ENCODE data around the gene ZNF410. TPM values are rescaled to one million over a fixed set of nuclear protein-coding genes. Genes with fewer than 3 reads are reported as not detected.
A peak's percentile ranks its signal among the peaks of the same experiment; 100 is the strongest.

The ZNF410 gene
- total RNA-seq, 2 donors from 2014 or later: 47.7 to 56.5 TPM

GRCh38 chr14:73936548-73936947, 49.9 kb downstream of the ZNF410 start:
- TF ChIP-seq POLR2A (IDR thresholded peaks at IDR 0.05): no peak
- TF ChIP-seq POLR2AphosphoS5 (IDR thresholded peaks at IDR 0.05): no peak
- TF ChIP-seq CTCF (IDR thresholded peaks at IDR 0.05): no peak
- Histone ChIP-seq H3K4me1 (replicated peaks) (no peaks in the 10 kb centered on the region), H3K9me3 (no peaks in the 10 kb centered on the region), H3K4me3 (no peak overlapping the region), H3K27me3 (replicated peaks; ENCODE audit: insufficient read depth) (no peaks in the 10 kb centered on the region), H3K27ac (no peak overlapping the region), H3K36me3 (peaks cover 3 to 7% of the 10 kb centered on the region in 2 donors)
- WGBS: 91% methylated on average over 1 of the region's 1 CpG
- intact Hi-C loops (cut with DNase I): no loop called here
- no peak for DNase-seq (ENCODE audit: low spot score)

- TF ChIP-seq POLR2A (IDR thresholded peaks at IDR 0.05): no peak
- Histone ChIP-seq H3K4me1 (replicated peaks) (no peaks in the 10 kb centered on the region), H3K27me3 (replicated peaks; ENCODE audit: insufficient read depth) (no peaks in the 10 kb centered on the region), H3K4me3 (no peak overlapping the region), H3K27ac (no peak overlapping the region), H3K9me3 (no peaks in the 10 kb centered on the region), H3K36me3 (peaks cover 3 to 7% of the 10 kb centered on the region in 2 donors)
- intact Hi-C loops (cut with DNase I): no loop called here
- no peak for DNase-seq (ENCODE audit: low spot score)
- WGBS: 92% methylated on average over 2 of the region's 2 CpGs
These were observed 50.4 kb downstream of the ZNF410 start for GRCh38 chr14:73937012-73937411.

GRCh38 chr14:73942180-73942579, 55.5 kb downstream of the ZNF410 start:
- WGBS: 90% methylated on average over 7 of the region's 7 CpGs
- Histone ChIP-seq H3K27ac (no peak overlapping the region), H3K27me3 (replicated peaks; ENCODE audit: insufficient read depth) (no peaks in the 10 kb centered on the region), H3K4me1 (replicated peaks) (peaks cover 9% of the 10 kb centered on the region), H3K4me3 (no peak overlapping the region), H3K36me3 (no peaks in the 10 kb centered on the region), H3K9me3 (no peaks in the 10 kb centered on the region)
- intact Hi-C loops (cut with DNase I): no loop called here
- DNase-seq (ENCODE audit: low spot score): no peak
- TF ChIP-seq CTCF (IDR thresholded peaks at IDR 0.05) (no peak), POLR2A (IDR thresholded peaks at IDR 0.05) (no peak), POLR2AphosphoS5 (IDR thresholded peaks at IDR 0.05) (no peak)

- no peak overlapping the region for H3K27ac ChIP-seq
- WGBS: 43% methylated on average over 4 of the region's 4 CpGs
These were observed 56.4 kb downstream of the ZNF410 start for GRCh38 chr14:73943083-73943482.

GRCh38 chr14:73944432-73945158, 57.9 kb downstream of the ZNF410 start:
- WGBS: 75% methylated on average over 17 of the region's 17 CpGs
- Histone ChIP-seq H3K4me1 (replicated peaks) (peaks cover 9% of the 10 kb centered on the region), H3K27me3 (replicated peaks; ENCODE audit: insufficient read depth) (no peaks in the 10 kb centered on the region), H3K36me3 (no peaks in the 10 kb centered on the region), H3K27ac (no peak overlapping the region), H3K9me3 (no peaks in the 10 kb centered on the region), H3K4me3 (no peak overlapping the region)
- intact Hi-C loops (cut with DNase I): no loop called here
- no peak for TF ChIP-seq POLR2AphosphoS5 (IDR thresholded peaks at IDR 0.05)
- no peak for TF ChIP-seq CTCF (IDR thresholded peaks at IDR 0.05)
- no peak for TF ChIP-seq POLR2A (IDR thresholded peaks at IDR 0.05)
- peak; percentile 5 for DNase-seq (ENCODE audit: low spot score)

More at GRCh38 chr14:73943083-73943482, 56.4 kb downstream of the ZNF410 start:
- H3K9me3 ChIP-seq: no peaks in the 10 kb centered on the region
- peaks cover 9% of the 10 kb centered on the region for H3K4me1 ChIP-seq (replicated peaks)
- no peaks in the 10 kb centered on the region for H3K27me3 ChIP-seq (replicated peaks; ENCODE audit: insufficient read depth)
- TF ChIP-seq CTCF (IDR thresholded peaks at IDR 0.05): no peak
- TF ChIP-seq POLR2AphosphoS5 (IDR thresholded peaks at IDR 0.05): peak; percentile 65
- H3K36me3 ChIP-seq: no peaks in the 10 kb centered on the region
- H3K4me3 ChIP-seq: no peak overlapping the region
- intact Hi-C loops (cut with DNase I): no loop called here
- DNase-seq (ENCODE audit: low spot score): peak; percentile 27
